ENCODE results near the gene UGT2B17.

DNA sequence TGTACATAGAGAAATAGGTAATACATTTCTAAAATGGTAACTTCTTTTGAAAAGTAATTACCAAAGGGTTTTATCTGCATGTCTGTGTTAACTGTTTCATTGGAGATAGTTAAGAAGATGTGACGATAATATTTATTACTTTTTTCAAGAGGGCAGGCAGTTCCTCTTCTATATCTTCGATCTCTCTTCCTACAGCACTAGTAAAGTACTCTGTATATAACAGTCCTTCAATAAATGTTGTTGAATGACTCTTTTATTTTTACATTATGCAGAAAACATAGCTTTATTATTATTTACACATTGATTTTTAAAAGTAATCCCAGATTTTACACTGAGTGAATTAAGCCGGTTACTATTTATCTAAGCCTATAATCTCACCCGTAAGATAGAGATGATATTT, 77.1 kb downstream of the UGT2B17 start:
- TF ChIP-seq, protein P1, sequence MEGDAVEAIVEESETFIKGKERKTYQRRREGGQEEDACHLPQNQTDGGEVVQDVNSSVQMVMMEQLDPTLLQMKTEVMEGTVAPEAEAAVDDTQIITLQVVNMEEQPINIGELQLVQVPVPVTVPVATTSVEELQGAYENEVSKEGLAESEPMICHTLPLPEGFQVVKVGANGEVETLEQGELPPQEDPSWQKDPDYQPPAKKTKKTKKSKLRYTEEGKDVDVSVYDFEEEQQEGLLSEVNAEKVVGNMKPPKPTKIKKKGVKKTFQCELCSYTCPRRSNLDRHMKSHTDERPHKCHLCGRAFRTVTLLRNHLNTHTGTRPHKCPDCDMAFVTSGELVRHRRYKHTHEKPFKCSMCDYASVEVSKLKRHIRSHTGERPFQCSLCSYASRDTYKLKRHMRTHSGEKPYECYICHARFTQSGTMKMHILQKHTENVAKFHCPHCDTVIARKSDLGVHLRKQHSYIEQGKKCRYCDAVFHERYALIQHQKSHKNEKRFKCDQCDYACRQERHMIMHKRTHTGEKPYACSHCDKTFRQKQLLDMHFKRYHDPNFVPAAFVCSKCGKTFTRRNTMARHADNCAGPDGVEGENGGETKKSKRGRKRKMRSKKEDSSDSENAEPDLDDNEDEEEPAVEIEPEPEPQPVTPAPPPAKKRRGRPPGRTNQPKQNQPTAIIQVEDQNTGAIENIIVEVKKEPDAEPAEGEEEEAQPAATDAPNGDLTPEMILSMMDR (IDR thresholded peaks at IDR 0.05) = no peak
- TF ChIP-seq POLR2AphosphoS5 (IDR thresholded peaks at IDR 0.05) = no peak
